ENCODE results near the gene CHID1. TPM values are rescaled to one million over a fixed set of nuclear protein-coding genes. Genes with fewer than 3 reads are reported as not detected.
A peak's percentile ranks its signal among the peaks of the same experiment; 100 is the strongest.

CHID1 gene
- total and polyA plus RNA-seq, 9 of the 15 experiments (the other 6 are each of a cell fraction or from before 2014, with no cell fraction given) = 15.1 to 108 (median 39.8) TPM

- TF ChIP-seq REST (IDR thresholded peaks at IDR 0.05; ENCODE audit: borderline replicate concordance) (no peak), REST (CRISPR knock-in tag; IDR thresholded peaks at IDR 0.05; ENCODE audit: low read depth) (no peak), BACH1 (tag; IDR thresholded peaks at IDR 0.05) (no peak), ZNF75A (CRISPR knock-in tag; IDR thresholded peaks at IDR 0.05) (no peak), ZKSCAN8 (CRISPR knock-in tag; IDR thresholded peaks at IDR 0.05) (no peak; the same call in 1 of the 2 replicates), GABPB2 (CRISPR knock-in tag; conservative IDR thresholded peaks at IDR 0.05) (no peak), HNRNPL (IDR thresholded peaks at IDR 0.05; ENCODE audit: low read depth, low read length) (no peak), ZNF717 (CRISPR knock-in tag; IDR thresholded peaks at IDR 0.05) (no peak), SIX5 (IDR thresholded peaks at IDR 0.05; ENCODE audit: borderline replicate concordance in 1 of 2, insufficient read depth in 1 of 2, low read depth in 1 of 2, low read length in 2 of 2) (no peak), CHAMP1 (IDR thresholded peaks at IDR 0.05) (no peak), ZFX (CRISPR knock-in tag; IDR thresholded peaks at IDR 0.05) (peak; percentile 89), TARDBP (IDR thresholded peaks at IDR 0.05) (0 out of 2 replicates have a peak, but pooled peaks have one; percentile 43), SP2 (IDR thresholded peaks at IDR 0.05; ENCODE audit: extremely low read depth, low read depth, low read length, poor library complexity, severe bottlenecking) (no peak), ZBTB2 (IDR thresholded peaks at IDR 0.05) (no peak; the same call in 1 of the 2 replicates), EGR1 (conservative IDR thresholded peaks at IDR 0.05) (peak; percentile 91), TAL1 (IDR thresholded peaks at IDR 0.05) (no peak), ZNF311 (CRISPR knock-in tag; IDR thresholded peaks at IDR 0.05) (no peak)
These were observed 650 bp upstream of the CHID1 start (continued) for GRCh38 chr11:911031-911889.
